ENCODE data around the gene SH3D19.

- TF ChIP-seq CTCF (conservative IDR thresholded peaks at IDR 0.05; ENCODE audit: low read depth, low read length) (no peak), POLR2A (IDR thresholded peaks at IDR 0.05; ENCODE audit: low read depth, low read length) (no peak), USF2 (IDR thresholded peaks at IDR 0.05; ENCODE audit: low read depth, low read length) (no peak), SMC3 (IDR thresholded peaks at IDR 0.05; ENCODE audit: low read depth, low read length) (no peak), RAD21 (IDR thresholded peaks at IDR 0.05; ENCODE audit: low read length) (no peak), ELK1 (IDR thresholded peaks at IDR 0.05; ENCODE audit: borderline replicate concordance, low read depth, low read length) (no peak), CEBPB (IDR thresholded peaks at IDR 0.05; ENCODE audit: low read depth, low read length) (peak; percentile 59), RFX5 (IDR thresholded peaks at IDR 0.05; ENCODE audit: low read depth, low read length) (no peak), MXI1 (IDR thresholded peaks at IDR 0.05; ENCODE audit: borderline replicate concordance, low read depth, low read length) (no peak), CHD1 (IDR thresholded peaks at IDR 0.05; ENCODE audit: low read depth, low read length) (no peak), RCOR1 (IDR thresholded peaks at IDR 0.05; ENCODE audit: insufficient replicate concordance, low read length) (no peak), MAZ (IDR thresholded peaks at IDR 0.05; ENCODE audit: borderline replicate concordance, low read depth, low read length) (no peak), FOS (IDR thresholded peaks at IDR 0.05; ENCODE audit: low read depth, low read length) (no peak)
These were observed 35.7 kb upstream of the SH3D19 start for GRCh38 chr4:151361126-151361525.
